HG03064 (cell line): ENCODE data around the gene IL1R2.

Experiments
- ATAC-seq: cut with Tn5 transposase; IDR thresholded peaks from one replicate; pipeline ENCODE4 v1.9.1; 2021; ENCODE audit warnings: low read depth; ENCODE audit not compliant: unreplicated experiment

Gene IL1R2, protein sequence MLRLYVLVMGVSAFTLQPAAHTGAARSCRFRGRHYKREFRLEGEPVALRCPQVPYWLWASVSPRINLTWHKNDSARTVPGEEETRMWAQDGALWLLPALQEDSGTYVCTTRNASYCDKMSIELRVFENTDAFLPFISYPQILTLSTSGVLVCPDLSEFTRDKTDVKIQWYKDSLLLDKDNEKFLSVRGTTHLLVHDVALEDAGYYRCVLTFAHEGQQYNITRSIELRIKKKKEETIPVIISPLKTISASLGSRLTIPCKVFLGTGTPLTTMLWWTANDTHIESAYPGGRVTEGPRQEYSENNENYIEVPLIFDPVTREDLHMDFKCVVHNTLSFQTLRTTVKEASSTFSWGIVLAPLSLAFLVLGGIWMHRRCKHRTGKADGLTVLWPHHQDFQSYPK

DNA sequence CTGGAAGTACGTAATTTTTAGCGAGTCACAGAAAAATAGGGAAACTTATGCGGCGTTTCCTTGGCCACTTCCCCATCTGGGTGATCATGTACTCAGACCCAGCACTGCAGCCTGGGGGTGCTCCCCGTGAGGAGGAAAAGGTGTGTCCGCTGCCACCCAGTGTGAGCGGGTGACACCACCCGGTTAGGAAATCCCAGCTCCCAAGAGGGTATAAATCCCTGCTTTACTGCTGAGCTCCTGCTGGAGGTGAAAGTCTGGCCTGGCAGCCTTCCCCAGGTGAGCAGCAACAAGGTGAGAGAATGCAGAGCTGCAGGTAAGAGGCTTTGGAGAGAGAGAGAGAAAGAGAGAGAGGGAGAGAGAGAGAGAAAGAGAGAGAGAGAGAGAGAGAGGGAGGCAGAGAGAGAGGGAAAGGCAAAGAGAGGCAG lies at the start of gene IL1R2:
Gene IL1R2 (plus strand): TSS at position 240 of the 425 bp plus-strand sequence. CDS start 16,616 bp downstream, outside the sequence.
- ATAC-seq = no peak

DNA sequence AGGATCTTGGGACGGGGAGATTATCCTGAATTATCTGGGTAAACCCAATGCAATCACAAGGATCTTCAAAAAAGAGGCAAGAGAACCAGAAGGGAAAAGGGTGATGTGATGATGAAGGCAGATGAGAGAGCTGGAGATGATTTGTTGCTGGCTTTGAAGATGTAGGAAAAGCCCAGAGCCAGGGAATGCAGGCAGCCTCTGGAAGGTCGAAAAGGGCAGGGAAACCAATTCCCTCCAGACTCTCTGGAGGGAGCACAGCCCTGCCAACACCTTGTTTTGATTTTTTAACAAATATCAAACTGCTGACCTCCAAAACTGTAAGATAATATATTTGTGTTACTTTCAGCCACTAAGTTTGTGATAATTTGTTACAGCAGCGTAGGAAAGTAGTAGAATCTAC lies 48.9 kb upstream of the IL1R2 start:
- no peak for ATAC-seq

DNA sequence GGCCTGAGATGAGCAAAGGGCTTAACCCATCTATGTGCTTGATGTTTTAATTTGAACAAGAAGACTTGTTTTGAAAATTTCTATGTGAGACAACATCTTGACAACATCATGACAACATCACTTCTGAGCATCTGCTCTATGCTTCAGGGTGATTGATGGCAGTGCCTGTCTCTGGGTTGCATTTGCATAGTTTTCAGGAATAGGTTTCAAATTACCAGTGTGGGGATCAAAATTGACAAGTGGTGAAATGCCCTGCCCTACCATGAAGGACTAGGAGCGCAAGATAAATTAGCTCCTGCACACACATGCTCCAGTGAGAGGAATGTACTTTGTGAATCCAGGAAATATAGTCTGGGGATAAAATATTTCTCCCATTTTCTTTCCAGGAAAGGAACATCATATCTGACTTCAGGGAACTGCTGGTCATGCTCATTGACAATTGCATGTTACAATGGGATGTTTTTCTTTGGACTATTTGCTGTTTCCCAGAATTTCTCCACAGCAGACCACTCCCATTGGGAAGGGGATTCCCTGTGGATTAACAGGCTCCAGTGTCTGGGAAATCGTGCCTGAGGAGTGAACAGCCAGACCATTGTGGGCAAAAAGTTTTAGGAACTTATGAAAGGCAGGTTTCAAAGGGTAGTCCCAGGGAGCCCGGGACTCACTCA lies 45.3 kb upstream of the IL1R2 start:
- no peak for ATAC-seq

DNA sequence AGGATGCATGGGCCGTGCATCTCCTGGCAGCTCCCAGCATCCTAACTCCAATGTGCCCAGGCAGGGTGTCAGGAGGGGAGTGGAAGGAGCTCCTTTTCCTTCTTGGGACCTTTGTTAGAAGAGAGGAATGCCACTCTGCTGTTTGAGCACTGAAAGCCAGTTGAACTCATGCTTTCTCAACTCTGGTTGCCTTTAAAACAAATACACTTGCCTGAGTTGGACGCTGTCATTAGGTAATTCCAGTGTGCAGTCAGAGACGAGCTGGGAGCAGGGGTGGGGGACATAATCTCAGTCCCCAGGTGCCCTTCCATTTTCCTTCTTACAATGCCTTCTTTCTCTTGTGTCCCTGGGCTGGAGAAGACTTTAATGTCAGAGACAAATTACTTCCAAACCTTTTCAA lies 44.4 kb upstream of the IL1R2 start:
- ATAC-seq = no peak

DNA sequence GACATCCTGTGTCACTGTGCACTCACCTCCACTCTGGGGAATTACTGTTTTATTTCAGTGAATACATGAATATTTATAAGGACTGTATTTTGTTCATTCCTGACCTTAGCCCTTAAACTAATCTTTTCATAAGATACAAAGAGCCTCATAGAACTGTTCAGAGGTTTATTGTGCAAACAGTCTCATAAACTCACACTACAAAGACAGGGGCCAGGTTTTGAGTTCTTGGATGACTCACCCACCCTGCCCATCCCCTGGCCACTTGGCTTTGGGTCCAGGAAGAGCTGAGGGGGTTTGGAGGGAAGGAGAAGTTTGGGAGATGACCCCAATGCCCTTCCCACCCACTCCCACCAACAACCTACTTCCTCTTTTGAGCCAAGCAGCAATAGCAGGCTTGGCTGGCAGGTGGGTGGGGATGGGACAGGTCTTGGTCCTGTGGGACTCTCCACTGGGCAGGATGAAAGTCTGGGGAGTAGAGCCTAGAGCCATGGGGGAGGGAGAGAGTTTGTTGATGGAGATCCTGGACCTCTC lies 43.1 kb upstream of the IL1R2 start:
- no peak for ATAC-seq

DNA sequence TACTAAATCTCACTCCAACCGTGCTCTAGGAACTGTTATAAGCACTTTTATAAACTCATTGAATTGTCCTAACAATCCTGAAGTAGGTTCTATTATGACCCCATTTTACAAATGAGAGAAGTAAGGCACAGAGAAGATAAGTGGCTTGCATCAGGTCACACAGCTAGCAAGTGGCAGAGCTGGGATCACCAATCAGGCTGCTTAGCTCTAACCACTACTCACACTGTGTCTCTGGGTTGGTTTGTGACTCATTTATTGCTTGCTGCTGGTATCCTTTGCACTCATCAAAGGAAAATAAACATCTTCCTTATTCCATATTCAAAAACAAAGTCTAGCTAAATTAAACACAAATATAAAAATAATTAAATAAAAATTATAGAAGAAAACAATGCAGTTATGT lies 42.5 kb upstream of the IL1R2 start:
- no peak for ATAC-seq

DNA sequence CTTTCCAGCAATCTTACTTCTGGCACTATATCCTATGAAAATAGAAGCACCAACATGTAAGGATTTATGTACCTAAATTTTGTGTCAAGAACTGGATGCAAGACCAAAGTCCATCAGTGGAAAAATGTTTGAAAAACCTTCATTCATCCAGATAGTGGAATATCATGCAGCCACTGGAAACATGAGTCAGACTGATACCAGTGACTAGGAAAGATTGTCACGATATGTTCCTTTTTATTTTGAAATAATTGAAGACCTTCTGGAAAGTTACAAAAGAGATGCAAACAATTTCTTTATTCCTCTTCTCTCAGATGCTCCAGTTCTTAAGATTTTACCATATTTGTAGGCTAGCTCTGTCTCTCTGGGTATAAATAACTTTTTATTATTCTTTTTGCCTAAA lies 40.5 kb upstream of the IL1R2 start:
- ATAC-seq = no peak

DNA sequence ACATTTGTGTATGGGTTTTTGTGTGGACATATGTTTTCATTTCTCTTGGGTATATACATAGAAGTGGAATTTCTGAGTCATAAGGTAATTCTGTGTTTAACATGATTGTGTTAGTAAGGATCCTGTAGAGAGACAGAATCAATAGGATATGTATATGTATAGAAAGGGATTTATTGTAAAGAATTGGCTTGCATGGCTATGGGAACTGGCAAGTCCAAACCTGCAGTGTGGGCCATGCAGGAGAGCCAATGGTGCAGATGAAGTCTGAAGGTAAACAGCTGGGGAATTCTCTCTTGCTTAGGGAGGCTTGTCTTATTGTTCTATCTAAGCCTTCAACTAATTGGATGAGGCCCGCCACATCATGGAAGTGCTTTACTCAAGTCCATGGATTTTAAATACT lies 39.2 kb upstream of the IL1R2 start:
- ATAC-seq = no peak

DNA sequence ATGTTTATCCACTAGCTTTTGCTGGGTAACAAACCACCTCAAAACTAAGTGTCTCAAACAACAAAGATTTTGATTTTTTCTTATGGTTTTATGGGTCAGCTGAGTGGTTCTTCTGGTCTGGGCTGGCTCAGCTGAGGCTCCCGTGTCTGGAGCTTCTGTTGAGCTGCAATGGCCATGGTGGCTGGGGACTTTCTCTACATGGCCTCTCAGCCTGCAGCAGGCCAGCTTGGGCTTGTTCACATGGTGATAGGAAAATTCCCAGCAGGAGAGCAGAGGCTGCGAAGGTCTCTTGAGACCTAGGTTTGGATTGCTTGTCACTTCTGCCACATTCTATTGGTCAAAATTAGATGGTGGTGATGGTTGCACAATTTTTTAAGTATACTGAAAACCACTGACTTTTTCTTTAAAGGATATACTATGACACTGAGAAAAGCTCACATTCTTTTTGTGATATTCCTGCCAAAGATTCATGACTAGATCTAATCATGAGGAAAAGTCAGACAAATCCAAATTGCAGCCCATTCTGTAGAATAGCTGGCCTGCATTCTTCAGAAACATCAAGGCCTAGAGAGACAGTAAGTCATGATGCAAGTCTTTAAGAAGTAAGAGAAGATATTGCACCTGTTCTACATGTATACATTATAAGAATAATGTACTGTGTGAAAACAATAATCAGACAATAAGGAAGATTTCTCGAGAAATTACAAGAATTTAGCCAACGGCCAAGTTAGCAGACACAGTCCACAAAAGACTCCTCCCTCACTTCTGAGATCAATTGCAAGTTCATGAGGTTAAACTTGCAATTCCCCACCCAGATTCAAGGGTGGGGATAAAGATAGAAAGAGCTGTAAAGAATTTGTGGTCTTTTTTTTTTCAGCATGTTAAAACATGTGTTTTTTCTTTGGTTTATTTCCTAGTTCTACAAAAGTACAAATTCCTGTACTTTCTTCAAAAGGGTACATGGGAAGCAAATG lies 35.0 kb upstream of the IL1R2 start:
- no peak for ATAC-seq

DNA sequence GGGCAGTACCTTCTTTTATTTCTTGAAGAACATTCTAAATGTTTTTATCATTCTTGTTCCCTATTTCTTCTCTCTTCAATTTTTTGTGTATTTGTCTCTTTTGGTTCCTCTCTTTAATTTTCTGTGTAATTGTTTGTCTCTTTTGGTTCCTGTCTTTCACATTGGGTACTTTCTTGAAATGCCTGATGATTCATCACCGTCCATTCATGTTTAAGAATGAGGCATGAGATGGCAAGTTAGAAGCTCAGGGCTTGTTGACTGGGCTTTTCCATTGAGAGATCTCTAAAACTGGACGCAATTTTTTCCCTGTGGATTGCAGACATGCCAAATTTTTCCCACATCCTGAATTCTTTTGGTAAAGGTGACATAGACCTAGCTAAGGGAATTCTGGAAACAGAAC lies 33.7 kb upstream of the IL1R2 start:
- no peak for ATAC-seq

DNA sequence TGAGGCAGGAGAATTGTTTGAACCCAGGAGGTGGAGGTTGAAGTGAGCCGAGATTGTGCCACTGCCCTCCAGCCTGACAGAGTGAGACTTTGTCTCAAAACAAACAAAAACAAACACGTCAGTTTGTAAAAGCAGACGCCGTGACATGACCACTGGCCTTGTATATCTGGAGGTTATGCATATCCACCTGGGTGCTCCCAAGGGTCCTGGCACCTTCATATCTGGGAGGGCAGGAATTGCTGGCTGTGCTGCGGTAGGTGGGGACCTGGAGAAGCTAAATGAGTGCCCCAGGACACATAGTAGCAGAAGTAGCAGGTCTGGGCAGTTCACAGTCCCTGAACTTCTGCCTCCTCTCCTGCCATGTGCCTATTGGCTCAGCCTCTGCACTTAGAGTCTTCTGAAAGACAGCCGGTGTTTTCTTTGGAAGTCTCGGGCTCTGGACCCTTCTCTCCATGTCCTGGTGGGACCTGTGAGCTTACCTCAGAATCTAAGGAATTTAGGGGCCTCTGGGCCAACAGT lies 30.9 kb upstream of the IL1R2 start:
- no peak for ATAC-seq

DNA sequence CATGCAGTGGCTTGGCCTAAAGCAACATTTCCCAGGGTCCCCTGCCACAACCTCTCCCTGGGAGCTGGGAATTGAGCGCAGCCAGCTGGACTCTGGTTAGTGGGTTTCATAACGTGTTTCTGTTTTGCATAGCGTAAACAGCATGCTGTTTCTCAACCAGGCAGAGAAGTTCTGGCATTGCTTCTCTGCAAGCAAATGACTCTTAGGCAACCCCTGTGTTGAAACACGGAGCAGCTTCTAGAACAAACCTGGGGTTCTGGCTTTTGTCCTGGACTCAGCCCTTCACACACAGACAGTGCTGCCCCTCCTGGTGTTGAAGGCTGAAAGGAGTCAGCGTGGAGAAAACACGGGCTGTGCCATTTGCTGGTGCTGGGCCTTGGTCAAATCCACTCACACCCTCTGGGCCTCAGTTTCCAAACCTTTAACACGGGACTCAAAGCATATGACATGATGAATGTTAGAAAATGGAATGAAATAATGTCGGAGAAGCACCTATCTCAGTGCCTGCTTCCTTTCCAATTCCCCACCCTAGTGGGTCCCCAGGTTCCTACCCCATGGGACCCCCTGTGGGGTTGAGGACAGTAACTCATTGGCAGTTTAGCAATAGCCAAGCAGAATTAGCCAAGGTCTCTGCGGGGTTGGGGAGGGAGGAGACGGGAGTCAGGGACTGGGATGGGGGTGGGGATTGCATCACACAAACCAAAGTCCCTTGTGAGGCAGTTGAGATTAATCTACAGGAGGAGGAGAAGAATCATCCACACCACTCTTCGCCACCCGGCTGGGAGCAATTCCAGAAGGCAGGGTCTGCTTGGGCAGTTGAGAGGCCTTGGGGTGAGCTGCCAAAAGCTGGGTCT lies 30.2 kb upstream of the IL1R2 start:
- no peak for ATAC-seq

DNA sequence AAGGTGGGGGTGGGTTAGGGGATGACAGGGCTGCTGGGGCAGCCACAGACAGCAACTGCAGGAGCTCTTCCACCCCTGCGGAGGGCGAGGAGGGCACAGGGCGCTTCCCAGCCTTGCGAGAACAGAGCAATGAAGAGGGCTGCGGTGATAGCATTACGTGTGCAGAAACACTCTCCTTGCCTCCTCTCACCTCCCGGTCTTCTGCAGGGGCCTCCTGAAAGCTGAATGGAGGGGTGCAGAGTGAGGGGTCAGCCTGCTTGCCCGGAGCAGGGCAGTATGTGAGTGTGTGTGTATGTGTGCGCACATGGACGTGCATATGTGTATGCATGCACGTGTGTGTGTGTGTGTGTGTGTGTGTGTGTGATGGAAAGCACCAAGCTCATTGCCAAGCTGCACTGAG lies 29.5 kb upstream of the IL1R2 start:
- no peak for ATAC-seq

DNA sequence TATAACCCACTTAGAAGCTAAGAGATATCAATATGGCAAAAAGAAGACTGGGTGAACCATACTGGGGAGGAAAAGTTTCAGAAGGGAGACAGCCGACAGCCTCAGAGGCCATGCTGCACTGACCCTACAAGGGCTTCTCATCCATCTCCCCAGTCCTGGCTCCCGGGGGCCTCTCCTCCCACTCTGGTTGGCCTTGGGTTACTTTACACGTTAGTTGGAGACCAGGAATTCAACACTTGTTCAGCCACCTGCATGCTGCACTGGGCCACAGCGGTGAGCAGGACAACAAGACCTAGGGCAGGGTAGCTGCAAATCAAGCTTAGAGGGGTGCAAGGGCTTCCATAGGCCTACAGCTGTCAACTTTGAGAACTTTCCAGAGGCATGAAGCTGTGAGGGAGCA lies 28.6 kb upstream of the IL1R2 start:
- no peak for ATAC-seq

DNA sequence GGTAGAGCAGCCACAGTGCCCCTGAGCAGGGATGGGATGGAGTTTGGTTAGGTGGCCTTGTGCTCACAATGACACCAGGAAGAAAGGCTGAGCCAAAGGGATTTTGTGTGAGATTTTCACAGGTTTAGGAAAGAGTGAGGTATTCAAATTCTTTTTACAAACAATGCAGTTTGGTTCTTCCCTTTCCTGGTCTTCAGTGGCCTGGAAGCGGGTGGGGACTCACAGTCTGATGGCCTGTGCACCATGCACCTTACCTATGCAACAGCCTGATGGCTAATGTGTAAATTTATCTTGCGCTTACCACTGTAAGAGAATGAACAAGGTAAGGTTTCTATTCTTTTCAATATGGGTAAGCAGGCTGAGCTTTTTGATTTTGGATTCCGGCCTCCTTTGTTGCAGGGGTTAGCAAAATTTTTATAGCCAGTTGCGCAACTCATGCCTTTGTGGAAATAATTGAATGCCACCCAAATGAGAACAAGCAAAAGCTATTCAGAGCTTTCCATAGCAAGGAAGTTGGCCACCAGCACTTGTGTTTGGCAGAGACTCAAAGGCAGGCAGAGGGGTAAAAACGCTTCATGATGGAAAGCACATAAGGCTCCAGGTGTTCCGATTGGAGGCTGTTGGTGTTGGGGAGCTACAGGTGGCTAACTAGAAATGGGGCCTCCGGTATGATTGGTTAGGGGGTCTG lies 23.8 kb upstream of the IL1R2 start:
- ATAC-seq = no peak

DNA sequence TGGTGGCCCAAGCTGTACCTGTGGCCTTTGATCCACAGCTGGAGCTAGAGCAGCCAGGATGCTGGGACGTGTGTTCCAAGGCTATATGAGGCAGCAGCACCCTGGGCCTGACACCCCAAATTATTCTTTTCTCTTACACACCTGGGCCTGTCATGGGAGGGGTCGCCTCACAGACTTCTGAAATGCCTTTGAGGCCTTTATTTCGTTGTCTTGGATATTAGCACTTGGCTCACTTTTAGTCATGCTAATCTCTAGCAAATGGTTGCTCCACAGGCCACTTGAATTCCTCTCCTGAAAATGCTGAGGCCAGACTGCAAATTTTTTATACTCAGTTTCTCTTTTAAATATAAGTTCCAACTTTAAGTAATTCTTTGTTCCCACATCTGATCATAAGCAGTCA lies 22.0 kb upstream of the IL1R2 start:
- no peak for ATAC-seq

DNA sequence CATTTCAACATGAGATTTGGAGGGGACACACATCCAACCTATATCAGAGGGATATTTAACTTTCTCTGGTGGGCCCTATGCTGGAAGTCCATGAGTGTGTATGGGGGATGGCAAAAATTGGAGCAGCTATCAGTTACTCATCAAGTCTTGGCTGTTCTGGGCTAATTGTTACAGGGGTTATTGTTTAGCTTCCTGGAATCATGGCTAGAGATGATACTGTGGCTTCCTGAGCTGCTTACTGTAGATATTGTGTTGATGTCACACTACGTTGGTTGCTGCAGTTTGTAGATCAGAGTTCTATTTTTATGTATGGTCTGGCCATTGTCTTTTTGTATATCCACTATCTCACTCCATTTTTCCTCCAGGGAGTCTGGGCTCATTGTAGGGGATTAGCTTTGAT lies 20.9 kb upstream of the IL1R2 start:
- no peak for ATAC-seq

DNA sequence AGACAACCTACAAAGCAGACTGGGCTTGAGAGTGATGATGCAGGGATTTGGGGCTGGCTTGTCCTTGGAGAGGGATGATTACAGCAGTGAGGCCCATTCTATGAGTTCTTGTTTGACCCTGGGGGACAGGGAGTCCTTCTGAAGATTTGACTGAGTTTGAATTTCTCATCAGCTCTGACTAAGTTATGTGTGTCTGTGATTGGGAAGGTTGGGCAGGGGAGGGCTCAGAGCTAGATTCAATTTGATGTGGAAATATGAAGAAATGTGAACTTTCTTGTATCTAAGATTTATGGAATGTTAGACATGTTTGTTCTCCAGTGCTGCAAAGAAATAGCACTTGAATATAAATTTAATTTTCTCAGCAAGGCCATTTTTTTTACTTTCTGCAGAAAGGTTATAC lies 19.9 kb upstream of the IL1R2 start:
- no peak for ATAC-seq
